Gastrocnemius medialis (tissue), 4 donors: ENCODE data around the gene GRM1.

Source experiments
- POLR2A ChIP-seq, 2 donors: fragments of 450-650 bp; IDR thresholded peaks; one replicate each; pipeline ENCODE4 v1.6.1; 2017; ENCODE audit warnings: antibody characterized with exemption in 2 of 2, mild to moderate bottlenecking in 2 of 2, moderate library complexity in 2 of 2
- TF ChIP-seq, protein P1 (sequence below), 5 experiments: fragments of 450-650 bp in 3 of 5; fragments of 200-600 bp in 2 of 5; sonication (generic) in 2 of 5; IDR thresholded peaks in 4 of 5; conservative IDR thresholded peaks in 1 of 5; 1 replicate in 4 of 5; 2 replicates in 1 of 5; pipeline ENCODE4 v1.5.1; 2016 to 2019; ENCODE audit warnings: antibody characterized with exemption in 5 of 5, mild to moderate bottlenecking in 3 of 5, moderate library complexity in 3 of 5

DNA sequence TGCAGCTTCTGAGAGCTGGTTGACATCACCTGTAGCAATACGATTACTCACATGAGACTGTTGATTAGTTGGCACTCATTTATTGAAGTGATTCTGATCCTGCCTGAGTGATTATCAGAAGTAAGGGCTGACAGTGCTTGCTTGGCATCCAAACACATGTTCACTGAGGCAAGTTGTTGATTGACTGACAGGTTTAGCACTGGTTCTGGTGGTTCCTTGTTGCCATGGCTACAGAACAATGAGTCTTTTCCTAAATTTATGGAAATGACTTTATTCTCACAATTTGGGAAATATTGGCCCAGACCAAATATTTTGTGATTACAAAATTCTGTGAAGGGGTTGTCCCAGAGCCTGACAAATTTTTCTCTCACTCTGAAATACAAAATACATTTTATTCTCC is 368.8 kb downstream of the GRM1 start:
- TF ChIP-seq, protein P1, sequence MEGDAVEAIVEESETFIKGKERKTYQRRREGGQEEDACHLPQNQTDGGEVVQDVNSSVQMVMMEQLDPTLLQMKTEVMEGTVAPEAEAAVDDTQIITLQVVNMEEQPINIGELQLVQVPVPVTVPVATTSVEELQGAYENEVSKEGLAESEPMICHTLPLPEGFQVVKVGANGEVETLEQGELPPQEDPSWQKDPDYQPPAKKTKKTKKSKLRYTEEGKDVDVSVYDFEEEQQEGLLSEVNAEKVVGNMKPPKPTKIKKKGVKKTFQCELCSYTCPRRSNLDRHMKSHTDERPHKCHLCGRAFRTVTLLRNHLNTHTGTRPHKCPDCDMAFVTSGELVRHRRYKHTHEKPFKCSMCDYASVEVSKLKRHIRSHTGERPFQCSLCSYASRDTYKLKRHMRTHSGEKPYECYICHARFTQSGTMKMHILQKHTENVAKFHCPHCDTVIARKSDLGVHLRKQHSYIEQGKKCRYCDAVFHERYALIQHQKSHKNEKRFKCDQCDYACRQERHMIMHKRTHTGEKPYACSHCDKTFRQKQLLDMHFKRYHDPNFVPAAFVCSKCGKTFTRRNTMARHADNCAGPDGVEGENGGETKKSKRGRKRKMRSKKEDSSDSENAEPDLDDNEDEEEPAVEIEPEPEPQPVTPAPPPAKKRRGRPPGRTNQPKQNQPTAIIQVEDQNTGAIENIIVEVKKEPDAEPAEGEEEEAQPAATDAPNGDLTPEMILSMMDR (IDR thresholded peaks at IDR 0.05 in 4 of 5, conservative IDR thresholded peaks at IDR 0.05 in 1 of 5): no peak
- TF ChIP-seq POLR2A (IDR thresholded peaks at IDR 0.05): no peak
